Esophagus muscularis mucosa (tissue), 4 donors: ENCODE data around the gene CDC5L. TPM values are rescaled to one million over a fixed set of nuclear protein-coding genes. Genes with fewer than 3 reads are reported as not detected.

Experiments
- DNase-seq: peaks from one replicate; pipeline ENCODE4 v3.0.0-alpha.2; 2017; ENCODE audit errors: extremely low spot score
- H3K27ac ChIP-seq, 4 donors: fragments of 200-600 bp; sonication (generic); replicated peaks in 1 of 4; 1 replicate in 3 of 4; 2 replicates in 1 of 4; pipeline ENCODE4 v1.5.1; 2016 to 2019; ENCODE audit warnings: mild to moderate bottlenecking in 1 of 4
- H3K27me3 ChIP-seq, 4 donors: fragments of 200-600 bp; sonication (generic); one replicate each; pipeline versions ENCODE4 v1.5.1 to v1.6.0; 2016 to 2019
- H3K36me3 ChIP-seq, 4 donors: fragments of 200-600 bp; sonication (generic); one replicate each; pipeline ENCODE4 v1.5.1; 2016 to 2019
- H3K4me1 ChIP-seq, 4 donors: fragments of 200-600 bp; sonication (generic); one replicate each; pipeline ENCODE4 v1.5.1; 2016 to 2019
- H3K4me3 ChIP-seq, 4 donors: fragments of 200-600 bp; sonication (generic); 1 replicate in 2 of 4; 2 replicates in 2 of 4; pipeline ENCODE4 v1.5.1; 2016 to 2019; ENCODE audit warnings: mild to moderate bottlenecking in 4 of 4, moderate library complexity in 1 of 4
- H3K9me3 ChIP-seq, 4 donors: fragments of 200-600 bp; sonication (generic); 1 replicate in 3 of 4; 2 replicates in 1 of 4; pipeline ENCODE4 v1.5.1; 2016 to 2019
- CTCF ChIP-seq, 3 experiments: fragments of 200-600 bp in 2 of 3; fragments of 450-650 bp in 1 of 3; sonication (generic) in 2 of 3; IDR thresholded peaks; one replicate each; pipeline ENCODE4 v1.5.1; 2017 to 2019; ENCODE audit warnings: antibody characterized with exemption in 3 of 3, mild to moderate bottlenecking in 2 of 3, moderate library complexity in 1 of 3
- EP300 ChIP-seq: sonication (generic); formaldehyde crosslinking; IDR thresholded peaks from one replicate; pipeline ENCODE4 v1.6.1; 2017; ENCODE audit warnings: antibody characterized with exemption
- POLR2A ChIP-seq: fragments of 450-650 bp; IDR thresholded peaks from one replicate; pipeline ENCODE4 v1.6.1; 2017; ENCODE audit warnings: antibody characterized with exemption, moderate library complexity, mild to moderate bottlenecking, low read depth
- POLR2AphosphoS5 ChIP-seq, 2 donors: sonication (generic); formaldehyde crosslinking; IDR thresholded peaks; one replicate each; pipeline ENCODE4 v1.6.1; 2017; ENCODE audit warnings: antibody characterized with exemption in 2 of 2
- WGBS: methylation state at CpG from one replicate; pipeline ENCODE4 v1.1.5; 2018; 5-methylcytosine and 5-hydroxymethylcytosine counted together
- intact Hi-C: fragments of 100-400 bp; cut with DNase I; formaldehyde crosslinking; loops from one replicate; pipeline ENCODE4 v1.15.1; 2023
- total RNA-seq, 4 donors: library from RNA; depleted of rRNA; stranded (reverse); fragments of >200 nt; gene quantifications; one replicate each; pipeline versions ENCODE4 v1.1.0 to v1.2.1, GENCODE V29; 2016

Gene CDC5L
- total RNA-seq, 4 donors from 2014 or later: 18.4 to 25.4 (median 21.9) TPM

GRCh38 chr6:44441091-44441855 lies 53.8 kb downstream of the CDC5L start:
- Histone ChIP-seq H3K9me3 (peaks cover 0 to 12% (median 8%) of the 10 kb centered on the region in 4 donors), H3K27ac (no peak overlapping the region), H3K4me1 (peaks cover 0 to 10% (median 0%) of the 10 kb centered on the region in 4 donors), H3K4me3 (no peak overlapping the region), H3K36me3 (peaks cover 5 to 36% (median 20%) of the 10 kb centered on the region in 4 donors), H3K27me3 (no peaks in the 10 kb centered on the region)
- 95% methylated on average over 5 of the region's 5 CpGs for WGBS
- DNase-seq: no peak
- intact Hi-C loops: no loop called here
- TF ChIP-seq POLR2AphosphoS5 (IDR thresholded peaks at IDR 0.05) (no peak), EP300 (no peak), CTCF (IDR thresholded peaks at IDR 0.05) (no peak), POLR2A (no peak)

GRCh38 chr6:44442236-44442635 lies 54.7 kb downstream of the CDC5L start:
- TF ChIP-seq POLR2A: no peak
- TF ChIP-seq EP300: no peak
- TF ChIP-seq POLR2AphosphoS5 (IDR thresholded peaks at IDR 0.05): no peak
- TF ChIP-seq CTCF (IDR thresholded peaks at IDR 0.05): no peak
- Histone ChIP-seq H3K4me1 (peaks cover 0 to 10% (median 0%) of the 10 kb centered on the region in 4 donors), H3K27ac (no peak overlapping the region), H3K27me3 (no peaks in the 10 kb centered on the region), H3K4me3 (no peak overlapping the region), H3K36me3 (peaks cover 9 to 45% (median 28%) of the 10 kb centered on the region in 4 donors), H3K9me3 (peaks cover 0 to 12% (median 8%) of the 10 kb centered on the region in 4 donors)
- DNase-seq: no peak
- 97% methylated on average over 1 of the region's 1 CpG for WGBS
- intact Hi-C loops: no loop called here

- DNase-seq: no peak
- intact Hi-C loops: no loop called here
- Histone ChIP-seq H3K4me3 (no peak overlapping the region), H3K27me3 (no peaks in the 10 kb centered on the region), H3K9me3 (peaks cover 0 to 12% (median 8%) of the 10 kb centered on the region in 4 donors), H3K4me1 (peaks cover 0 to 10% (median 0%) of the 10 kb centered on the region in 4 donors), H3K36me3 (peaks cover 16 to 52% (median 35%) of the 10 kb centered on the region in 4 donors), H3K27ac (no peak overlapping the region)
- TF ChIP-seq POLR2AphosphoS5 (IDR thresholded peaks at IDR 0.05) (no peak), POLR2A (no peak), CTCF (IDR thresholded peaks at IDR 0.05) (no peak), EP300 (no peak)
Observed at GRCh38 chr6:44442833-44443444, 55.4 kb downstream of the CDC5L start.

GRCh38 chr6:44444853-44445252 lies 57.3 kb downstream of the CDC5L start:
- 89% methylated on average over 1 of the region's 1 CpG for WGBS
- Histone ChIP-seq H3K9me3 (peaks cover 0 to 12% (median 8%) of the 10 kb centered on the region in 4 donors), H3K4me3 (no peak overlapping the region), H3K4me1 (peaks cover 0 to 10% (median 0%) of the 10 kb centered on the region in 4 donors), H3K27ac (no peak overlapping the region), H3K27me3 (no peaks in the 10 kb centered on the region), H3K36me3 (peaks cover 16 to 61% (median 42%) of the 10 kb centered on the region in 4 donors)
- TF ChIP-seq POLR2A (no peak), EP300 (no peak), POLR2AphosphoS5 (IDR thresholded peaks at IDR 0.05) (no peak), CTCF (IDR thresholded peaks at IDR 0.05) (no peak)
- intact Hi-C loops: no loop called here
- no peak for DNase-seq
